Testis (tissue), 3 donors: ENCODE results near the gene FARP2. TPM values are rescaled to one million over a fixed set of nuclear protein-coding genes. Genes with fewer than 3 reads are reported as not detected.

Experiments used
- DNase-seq: peaks from one replicate; pipeline ENCODE4 v3.0.0-alpha.2; 2019
- H3K27ac ChIP-seq, 2 donors: fragments of 200-600 bp; sonication (generic); one replicate each; pipeline ENCODE4 v1.5.1; 2019
- H3K27me3 ChIP-seq: fragments of 200-600 bp; sonication (generic); one replicate; pipeline ENCODE4 v1.5.1; 2019
- H3K36me3 ChIP-seq: fragments of 200-600 bp; sonication (generic); one replicate; pipeline ENCODE4 v1.5.1; 2017; ENCODE audit warnings: low read depth; ENCODE audit errors: missing control alignments
- H3K4me1 ChIP-seq: fragments of 200-600 bp; sonication (generic); one replicate; pipeline ENCODE4 v1.5.1; 2019
- H3K4me3 ChIP-seq, 2 donors: fragments of 200-600 bp; sonication (generic); one replicate each; pipeline ENCODE4 v1.5.1; 2017 to 2019
- H3K9me3 ChIP-seq: fragments of 200-600 bp; sonication (generic); one replicate; pipeline ENCODE4 v1.5.1; 2017
- CTCF ChIP-seq, 3 experiments: fragments of 450-650 bp in 2 of 3; fragments of 200-600 bp in 1 of 3; sonication (generic) in 1 of 3; IDR thresholded peaks; one replicate each; pipeline ENCODE4 v1.5.1; 2016 to 2019; ENCODE audit warnings: antibody characterized with exemption in 3 of 3, mild to moderate bottlenecking in 2 of 3, moderate library complexity in 1 of 3
- POLR2A ChIP-seq: fragments of 450-650 bp; IDR thresholded peaks from one replicate; pipeline ENCODE4 v1.6.1; 2017; ENCODE audit warnings: antibody characterized with exemption, mild to moderate bottlenecking, moderate library complexity
- WGBS, 2 donors: methylation state at CpG; one replicate each; pipeline ENCODE4 v1.1.5; 2018; 5-methylcytosine and 5-hydroxymethylcytosine counted together
- intact Hi-C: fragments of 100-400 bp; cut with DNase I; formaldehyde crosslinking; loops from one replicate; pipeline ENCODE4 v1.15.1; 2023; ENCODE audit warnings: low total_unique reads
- polyA plus RNA-seq: library from polyadenylated mRNA; stranded (reverse); fragments of 350-450 nt; fragmentation: Illumina TruSeq; extraction: RNeasy Lipid Tissue Mini Kit (QIAGEN cat#74804); gene quantifications from one replicate; pipeline ENCODE4 v1.2.3, GENCODE V29; 2014; ENCODE audit warnings: low read depth, low replicate concordance; ENCODE audit not compliant: insufficient read depth
- total RNA-seq, 2 donors: library from RNA; depleted of rRNA; stranded (reverse); fragments of >200 nt; gene quantifications; one replicate each; pipeline ENCODE4 v1.2.3, GENCODE V29; 2016

The FARP2 gene
- total and polyA plus RNA-seq, 3 donors from 2014 or later = 69.8 to 145 (median 78.1) TPM

GRCh38 chr2:241500431-241500975, 144.4 kb downstream of the FARP2 start:
- intact Hi-C loops = no loop called here
- TF ChIP-seq POLR2A (no peak), CTCF (IDR thresholded peaks at IDR 0.05) (no peak)
- Histone ChIP-seq H3K36me3 (no peaks in the 10 kb centered on the region), H3K9me3 (no peaks in the 10 kb centered on the region), H3K4me3 (no peak overlapping the region), H3K27ac (no peak overlapping the region), H3K27me3 (no peaks in the 10 kb centered on the region), H3K4me1 (peaks cover 3% of the 10 kb centered on the region)
- DNase-seq = no peak
- WGBS, 2 donors = 85 to 88% methylated on average over 6 to 12 of the region's 12 CpGs

- Histone ChIP-seq H3K4me3 (no peak overlapping the region), H3K27me3 (no peaks in the 10 kb centered on the region), H3K36me3 (no peaks in the 10 kb centered on the region), H3K9me3 (no peaks in the 10 kb centered on the region), H3K27ac (no peak overlapping the region), H3K4me1 (peaks cover 4% of the 10 kb centered on the region)
- intact Hi-C loops = no loop called here
- TF ChIP-seq CTCF (IDR thresholded peaks at IDR 0.05) (no peak), POLR2A (no peak)
- DNase-seq = no peak
- WGBS, 2 donors = 96% methylated on average over 5 to 11 of the region's 12 CpGs
Measured at GRCh38 chr2:241501099-241501541, 145.0 kb downstream of the FARP2 start.

- Histone ChIP-seq H3K4me1 (peaks cover 4% of the 10 kb centered on the region), H3K4me3 (no peak overlapping the region), H3K27ac (no peak overlapping the region), H3K27me3 (no peaks in the 10 kb centered on the region), H3K9me3 (no peaks in the 10 kb centered on the region), H3K36me3 (no peaks in the 10 kb centered on the region)
- no peak for DNase-seq
- 91 to 96% methylated on average over 12 to 17 of the region's 17 CpGs for WGBS, 2 donors
- TF ChIP-seq CTCF (IDR thresholded peaks at IDR 0.05) (no peak), POLR2A (no peak)
- intact Hi-C loops = no loop called here
Measured at GRCh38 chr2:241501551-241501950, 145.5 kb downstream of the FARP2 start.

- intact Hi-C loops = no loop called here
- TF ChIP-seq CTCF (IDR thresholded peaks at IDR 0.05) = no peak
- TF ChIP-seq POLR2A = no peak
- Histone ChIP-seq H3K4me3 (no peak overlapping the region), H3K27ac (no peak overlapping the region), H3K36me3 (no peaks in the 10 kb centered on the region), H3K9me3 (no peaks in the 10 kb centered on the region), H3K4me1 (peaks cover 10% of the 10 kb centered on the region), H3K27me3 (no peaks in the 10 kb centered on the region)
- WGBS, 2 donors = 86 to 96% methylated on average over 11 of the region's 11 CpGs
- DNase-seq = no peak
Measured at GRCh38 chr2:241502281-241502680, 146.2 kb downstream of the FARP2 start.

- no peak for TF ChIP-seq CTCF (IDR thresholded peaks at IDR 0.05)
- TF ChIP-seq POLR2A = no peak
- 77 to 86% methylated on average over 11 to 12 of the region's 12 CpGs for WGBS, 2 donors
- no peak for DNase-seq
- Histone ChIP-seq H3K27me3 (no peaks in the 10 kb centered on the region), H3K4me3 (no peak overlapping the region), H3K36me3 (no peaks in the 10 kb centered on the region), H3K9me3 (no peaks in the 10 kb centered on the region), H3K27ac (no peak overlapping the region), H3K4me1 (peaks cover 14% of the 10 kb centered on the region)
- intact Hi-C loops = no loop called here
Measured at GRCh38 chr2:241503776-241504392, 147.8 kb downstream of the FARP2 start.
